Activated effector memory CD4-positive, alpha-beta T cell treated with anti-CD3 and anti-CD28 coated beads, Interleukin-2, amount 50 U/mL, for 16 hours (primary cell): ENCODE data around the gene CELF1.
"Not testable (repeated sequence)": the region's sequence is repeated elsewhere in the genome, so short reads cannot be mapped to it uniquely, and the experiment has no call there.

Source experiments
- DNase-seq: peaks from one replicate; pipeline ENCODE4 v3.0.0-alpha.2; 2020

The CELF1 gene

DNA sequence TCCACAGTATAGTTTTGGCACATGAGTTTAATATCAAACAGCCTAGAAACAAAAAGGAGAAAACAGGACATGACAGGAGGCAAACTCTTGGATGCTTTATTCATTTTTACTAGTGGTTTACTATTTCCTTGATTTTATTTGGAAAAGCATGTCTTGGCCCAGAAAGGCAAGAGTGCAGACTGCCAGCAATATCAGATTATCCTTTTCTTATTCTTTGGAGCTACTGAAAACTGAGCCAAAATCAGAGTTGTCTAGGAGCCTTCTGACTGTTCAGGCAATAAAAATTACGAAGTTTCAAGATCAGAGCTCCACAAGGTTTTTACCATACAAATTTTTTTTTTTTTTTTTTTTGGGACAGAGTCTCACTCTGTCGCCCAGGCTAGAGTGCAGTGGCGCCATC, 16.0 kb downstream of the CELF1 start:
- no peak for DNase-seq

DNA sequence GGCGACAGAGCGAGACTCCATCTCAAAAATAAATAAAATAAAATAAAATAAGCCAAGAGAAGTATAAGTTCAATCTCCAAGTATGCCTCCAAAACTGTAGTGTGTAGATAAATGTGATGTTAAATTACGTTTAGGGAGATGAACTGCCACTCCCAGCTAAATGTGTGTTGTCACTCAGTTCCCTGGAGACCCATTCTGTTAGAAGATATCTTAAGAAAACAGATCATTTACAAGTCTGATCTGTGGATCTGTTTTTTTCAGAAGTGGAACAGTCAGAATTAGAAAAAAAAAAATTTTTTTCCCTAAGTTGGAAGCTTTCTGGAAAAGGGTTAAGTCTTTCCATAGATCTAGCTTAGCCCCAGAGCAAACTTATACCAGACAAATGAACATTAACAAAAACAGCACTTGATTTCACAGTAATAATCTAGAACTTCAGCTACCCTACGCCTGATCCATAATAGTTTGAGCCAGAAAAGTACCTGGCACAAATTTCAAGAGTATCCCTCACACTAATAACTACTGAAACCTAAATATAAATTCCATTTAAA, 18.2 kb downstream of the CELF1 start:
- DNase-seq, result no peak

DNA sequence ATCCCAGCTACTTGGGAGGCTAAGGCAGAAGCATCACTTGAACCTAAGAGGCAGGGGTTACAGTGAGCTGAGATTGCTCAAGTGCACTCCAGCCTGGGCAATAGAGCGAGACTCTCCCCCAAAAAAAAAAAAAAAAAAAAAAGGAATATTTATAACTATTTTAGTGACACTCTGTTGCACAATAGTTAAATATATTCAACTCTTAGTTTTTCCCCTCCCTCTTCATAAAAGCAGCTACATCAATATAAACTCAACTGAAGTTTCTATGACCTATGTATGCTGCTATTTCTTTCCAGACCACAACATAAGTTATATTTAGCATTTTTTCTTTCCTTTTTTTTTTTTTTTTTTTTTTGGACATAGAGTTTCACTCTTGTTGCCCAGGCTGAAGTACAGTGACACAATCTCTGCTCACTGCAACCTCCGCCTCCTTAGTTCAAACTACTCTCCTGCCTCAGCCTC, 19.2 kb downstream of the CELF1 start:
- no peak for DNase-seq

DNA sequence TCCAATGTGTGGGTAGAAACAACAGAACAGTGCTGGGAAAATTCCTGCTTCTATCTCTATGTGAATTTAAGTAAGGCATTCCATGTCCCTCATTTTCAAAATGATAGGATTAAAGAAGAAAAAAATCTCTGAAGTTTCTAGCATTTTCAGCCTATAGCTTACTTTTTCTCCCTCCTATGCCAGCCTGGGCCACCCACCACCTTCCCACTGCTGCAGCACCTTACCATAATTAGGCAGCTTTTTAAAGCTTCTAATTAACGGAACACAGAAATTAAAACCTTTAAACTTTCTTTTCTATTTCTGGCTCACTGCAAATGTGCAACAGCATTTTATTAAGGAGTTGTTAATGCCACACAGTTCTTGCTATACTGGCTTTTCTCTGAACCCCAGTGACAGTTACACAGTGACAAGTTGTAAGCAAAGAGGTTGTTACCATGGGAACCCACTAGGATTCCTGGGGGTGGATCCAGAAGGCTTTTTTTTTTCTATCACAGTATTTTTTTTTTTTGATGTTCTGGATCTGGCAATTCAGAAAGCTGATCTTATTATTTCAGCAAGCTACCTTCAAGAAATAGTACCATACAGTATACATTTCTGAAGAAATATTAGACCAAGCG, 20.2 kb downstream of the CELF1 start:
- DNase-seq, result no peak

DNA sequence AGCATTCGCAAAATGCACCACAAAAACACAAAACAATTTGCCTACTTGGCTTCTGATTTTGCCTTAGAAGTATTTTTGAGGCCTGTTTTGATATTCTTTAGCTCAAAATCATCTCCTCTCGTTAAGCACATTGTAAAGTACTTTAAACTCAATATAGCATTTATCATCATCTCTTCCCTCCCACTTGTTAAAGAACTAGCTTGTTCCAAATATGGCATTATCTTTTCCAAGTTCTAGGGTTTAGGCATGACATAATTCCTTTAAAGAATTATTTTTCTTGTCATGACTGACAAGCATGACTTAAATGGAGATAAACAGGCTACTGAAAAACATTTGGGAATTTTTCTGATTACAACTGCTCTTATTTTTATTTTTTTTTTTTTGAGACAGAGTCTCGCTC, 21.3 kb downstream of the CELF1 start:
- no peak for DNase-seq

DNA sequence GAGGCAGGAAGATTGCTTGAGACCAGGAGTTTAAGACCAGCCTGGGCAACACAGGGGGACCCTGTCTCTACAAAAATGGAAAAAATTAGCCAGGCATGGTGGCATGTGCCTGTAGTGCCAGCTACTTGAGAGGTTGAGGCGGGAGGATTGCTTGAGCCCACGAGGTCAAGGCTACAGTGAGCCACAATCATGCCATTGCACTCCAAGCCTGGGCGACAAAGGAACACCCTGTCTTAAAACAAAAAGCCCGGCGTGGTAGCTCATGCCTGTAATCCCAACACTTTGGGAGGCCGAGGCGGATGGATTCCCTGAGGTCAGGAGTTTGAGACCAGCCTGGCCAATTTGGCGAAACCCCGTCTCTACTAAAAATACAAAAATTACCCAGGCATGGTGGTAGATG, 22.2 kb downstream of the CELF1 start:
- not testable (repeated sequence) for DNase-seq

DNA sequence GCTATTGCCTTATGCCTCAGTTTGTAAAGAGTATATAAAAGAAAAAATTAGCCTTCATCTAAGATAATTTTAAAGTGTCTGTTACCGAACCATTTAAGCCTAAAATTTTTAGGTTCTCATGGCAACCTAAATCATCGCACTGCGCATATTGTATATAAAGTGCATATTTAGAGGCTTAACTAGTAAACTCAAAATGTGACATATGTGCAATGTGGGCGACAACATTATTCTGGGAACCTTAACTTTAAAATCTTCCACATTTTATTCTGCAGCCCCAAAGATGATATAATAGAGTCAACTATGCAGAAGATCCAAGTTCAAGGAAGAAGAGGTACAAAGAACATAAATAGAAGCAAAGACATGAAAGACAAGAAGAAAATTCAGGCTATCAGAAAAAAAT, 23.0 kb downstream of the CELF1 start:
- DNase-seq, result no peak

DNA sequence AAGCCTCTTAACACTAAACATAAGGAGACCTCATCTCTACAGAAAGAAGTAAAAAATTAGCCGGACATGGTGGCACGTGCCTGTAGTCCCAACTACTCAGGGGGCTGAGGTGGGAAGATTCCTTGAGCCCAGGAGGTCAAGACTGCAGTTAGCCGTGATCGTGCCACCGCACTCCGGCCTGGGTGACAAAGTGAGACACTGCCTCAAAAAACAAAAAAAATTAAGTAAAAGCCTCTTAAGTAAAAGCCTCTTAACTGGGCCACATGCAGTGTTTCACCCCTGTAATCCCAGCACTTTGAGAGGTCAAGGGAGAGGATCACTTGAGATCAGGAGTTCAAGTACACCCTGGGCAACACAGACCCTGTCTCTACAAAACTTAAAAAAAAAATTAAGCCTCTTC, 25.7 kb downstream of the CELF1 start:
- DNase-seq, result no peak

DNA sequence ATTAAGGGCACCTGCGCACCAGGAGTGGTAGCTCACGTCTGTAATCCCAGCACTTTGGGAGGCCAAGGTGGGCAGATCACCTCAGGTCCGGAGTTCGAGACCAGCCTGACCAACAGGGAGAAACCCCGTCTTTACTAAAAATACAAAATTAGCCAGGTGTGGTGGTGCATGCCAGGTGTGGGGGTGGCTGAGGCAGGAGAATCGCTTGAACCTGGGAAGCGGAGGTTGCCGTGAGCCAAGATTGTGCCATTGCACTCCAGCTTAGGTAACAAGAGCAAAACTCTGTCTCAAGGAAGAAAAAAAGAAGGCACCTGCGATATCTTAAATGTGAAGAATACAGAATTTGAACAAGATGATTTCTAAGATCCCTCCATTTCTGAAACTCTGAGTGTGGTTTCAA, 26.9 kb downstream of the CELF1 start:
- not testable (repeated sequence) for DNase-seq

DNA sequence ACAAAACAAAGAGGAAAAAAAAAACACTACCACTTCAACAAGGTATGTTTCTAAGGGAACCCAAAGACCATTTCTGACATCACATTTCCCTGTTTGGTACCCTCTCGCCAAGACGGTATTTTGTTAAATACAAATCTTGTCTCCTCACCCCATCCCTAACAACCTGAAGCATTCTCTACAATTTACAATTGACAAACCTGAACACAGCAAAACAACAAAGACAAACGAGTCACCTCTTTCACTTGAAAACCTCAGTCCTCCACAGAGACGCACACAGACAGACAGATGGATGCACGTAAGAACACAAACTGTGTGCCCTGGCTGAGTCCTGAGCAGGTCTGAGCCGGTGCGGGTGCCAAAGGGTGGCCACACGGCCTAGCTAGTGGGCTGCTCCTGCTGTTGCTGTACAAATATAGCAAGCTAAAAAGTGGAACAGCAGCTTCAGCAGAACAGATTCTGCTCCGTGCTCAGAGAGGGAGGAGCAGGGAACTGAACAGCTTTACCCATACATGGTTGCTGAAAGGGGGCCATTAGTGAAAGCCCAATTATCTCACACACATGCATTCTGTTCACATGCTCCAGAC, 28.5 kb downstream of the CELF1 start:
- DNase-seq, result no peak

DNA sequence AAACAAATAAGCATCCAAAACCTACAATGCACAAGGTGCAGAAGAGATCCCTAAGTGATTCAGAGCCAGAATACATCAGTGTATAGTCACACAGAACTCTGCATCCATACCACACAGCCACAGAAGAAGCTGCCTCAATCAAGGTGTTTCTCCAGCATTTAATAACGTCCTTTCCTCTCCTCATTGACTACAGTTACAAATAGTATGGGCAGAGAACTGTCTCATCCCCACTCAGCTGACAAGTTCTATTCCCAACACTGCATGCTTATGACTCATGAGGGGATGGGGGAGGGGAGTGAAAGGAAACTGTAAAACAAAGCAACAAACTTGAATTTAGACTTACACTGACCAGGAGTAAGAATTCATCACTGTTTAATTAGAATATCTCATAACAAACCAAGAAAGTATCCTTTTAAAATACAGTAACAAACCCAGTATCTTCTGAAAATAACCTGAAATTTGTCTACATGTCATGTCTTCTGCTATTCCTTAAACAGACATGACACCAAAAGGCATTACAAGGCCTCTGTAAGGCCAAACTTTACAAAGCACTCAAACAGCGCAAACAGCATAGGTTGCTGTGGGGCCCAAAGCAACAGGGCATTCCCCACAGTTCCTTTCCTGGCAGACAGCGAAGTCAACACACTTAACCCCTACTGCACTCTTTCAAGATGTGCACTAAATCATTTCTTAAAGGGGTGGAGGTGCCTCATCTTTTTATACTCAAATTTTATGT, 29.3 kb downstream of the CELF1 start:
- peak; percentile 70 for DNase-seq

DNA sequence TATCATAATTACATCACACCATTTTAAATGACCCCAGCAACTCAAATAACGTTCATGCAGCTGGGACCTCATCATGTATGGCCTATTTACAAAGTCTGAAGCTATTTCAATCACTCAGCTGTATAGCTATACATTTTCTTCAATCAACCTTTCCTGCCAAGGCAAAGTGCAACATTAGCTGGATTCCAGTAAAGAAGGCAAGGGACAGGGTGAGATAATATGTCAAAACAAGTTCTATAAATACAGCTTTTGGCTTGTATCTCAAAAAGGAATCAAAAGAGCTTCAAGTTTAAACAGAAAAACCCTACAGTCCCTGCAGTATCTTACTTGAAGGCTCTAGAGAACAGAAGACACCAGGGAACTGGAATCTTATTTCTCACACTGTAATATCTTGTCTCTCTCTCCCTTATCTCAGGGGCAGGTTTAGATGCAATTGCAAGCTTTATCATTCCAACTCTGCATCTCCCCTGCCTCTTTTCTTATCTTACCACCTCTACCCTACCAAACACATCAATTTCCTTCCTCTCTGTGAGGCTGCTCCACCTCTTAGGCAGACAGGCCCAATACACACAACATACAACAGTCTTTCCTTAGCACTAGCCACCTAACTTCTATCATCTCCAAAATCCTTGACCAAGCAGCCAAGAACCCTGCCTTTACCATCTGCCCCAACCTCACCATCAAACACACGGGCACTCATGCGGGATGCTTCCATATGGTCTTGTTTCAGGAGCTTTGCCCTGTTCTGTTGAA, 34.5 kb downstream of the CELF1 start:
- DNase-seq, result no peak

DNA sequence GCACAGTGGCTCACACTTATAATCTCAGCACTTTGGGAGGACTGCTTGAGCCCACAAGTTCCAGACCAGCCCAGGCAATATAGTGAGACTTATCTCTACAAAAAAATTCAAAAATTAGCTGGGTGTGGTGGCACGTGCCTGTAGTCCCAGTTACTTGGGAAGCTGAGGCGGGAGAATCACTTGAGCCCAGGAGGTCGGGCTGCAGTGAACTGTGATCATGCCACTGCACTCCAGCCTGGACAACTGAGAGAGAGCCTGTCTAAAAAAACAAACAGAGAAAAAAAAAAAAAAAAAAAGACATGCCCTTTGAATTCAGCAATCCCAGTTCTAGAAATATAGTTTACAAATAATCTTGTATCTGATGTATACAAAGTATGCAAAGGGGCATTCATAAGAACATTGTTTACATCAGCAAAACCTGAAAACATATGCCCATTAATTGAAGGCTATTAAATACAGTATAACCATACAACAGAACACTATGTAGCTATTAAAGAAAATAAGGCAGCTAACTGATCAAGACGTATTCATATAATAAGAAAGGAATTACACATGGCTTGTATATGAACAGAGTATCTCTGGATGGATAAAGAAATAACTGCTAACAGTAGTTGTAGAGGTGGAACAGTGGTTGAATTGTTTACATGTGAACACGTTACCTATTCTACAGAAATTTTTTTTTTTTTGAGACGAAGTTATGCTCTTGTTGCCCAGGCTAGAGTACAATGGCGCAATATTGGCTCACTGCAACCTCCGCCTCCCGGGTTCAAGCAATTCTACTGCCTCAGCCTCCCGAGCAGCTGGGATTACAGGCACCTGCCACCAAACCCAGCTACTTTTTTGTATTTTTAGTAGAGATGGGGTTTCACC, 35.7 kb downstream of the CELF1 start:
- DNase-seq, result no peak

DNA sequence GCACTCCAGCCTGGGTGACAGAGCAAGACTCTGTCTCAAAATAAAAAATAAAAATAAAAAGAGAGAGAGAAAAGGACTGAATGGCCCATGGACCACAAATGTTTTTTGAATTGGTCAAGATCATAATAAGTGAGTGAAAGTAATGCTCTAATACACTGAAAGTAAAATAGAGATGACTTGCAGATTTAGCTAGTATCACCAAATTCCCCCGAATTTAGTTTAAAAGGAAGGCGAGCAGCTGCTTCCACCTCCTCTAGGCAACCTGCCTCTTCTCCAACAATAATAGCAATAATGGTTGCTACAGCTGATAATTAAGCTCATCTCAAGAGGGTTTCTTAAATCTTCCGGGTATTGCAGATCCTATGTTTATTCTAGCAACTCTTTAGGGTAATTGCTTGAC, 36.8 kb downstream of the CELF1 start:
- no peak for DNase-seq

DNA sequence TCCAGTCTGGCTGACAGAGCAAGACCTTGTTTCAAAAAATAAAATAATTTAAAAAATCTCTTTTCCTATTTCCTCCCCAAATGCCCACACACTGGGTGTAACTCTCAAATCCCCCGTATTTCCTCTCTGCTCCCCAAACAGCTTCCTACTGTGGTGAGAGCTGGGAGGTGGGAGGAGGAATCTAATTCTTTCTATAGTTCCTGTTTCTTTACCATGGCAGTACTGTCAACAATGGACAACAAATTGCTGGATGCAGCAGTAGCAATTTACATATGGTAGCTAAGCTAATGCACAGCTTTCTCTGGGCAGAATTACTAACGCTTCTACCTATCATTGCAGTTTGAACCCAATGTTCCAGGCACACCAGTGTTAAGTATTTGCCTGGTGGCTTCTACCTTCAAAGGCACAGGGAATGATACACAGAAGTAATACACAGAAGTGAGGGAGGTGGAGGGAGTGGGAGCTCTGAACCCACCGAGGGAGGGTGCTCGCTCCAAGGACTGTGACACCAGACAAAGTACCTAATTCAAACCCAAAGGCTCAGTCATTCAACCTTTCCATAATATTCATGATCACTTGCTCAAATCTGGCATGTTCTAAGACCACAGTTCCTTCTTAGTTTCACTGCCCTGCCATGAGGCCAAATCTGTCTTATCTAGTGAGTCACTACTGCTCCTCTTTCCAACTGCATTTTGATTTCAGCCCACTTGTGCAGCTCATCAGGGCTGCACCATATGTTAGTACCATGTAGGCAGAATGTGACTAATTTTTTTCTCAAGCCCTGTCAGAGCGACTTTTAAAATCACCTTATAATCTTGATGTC, 37.9 kb downstream of the CELF1 start:
- DNase-seq, result peak; percentile 74

DNA sequence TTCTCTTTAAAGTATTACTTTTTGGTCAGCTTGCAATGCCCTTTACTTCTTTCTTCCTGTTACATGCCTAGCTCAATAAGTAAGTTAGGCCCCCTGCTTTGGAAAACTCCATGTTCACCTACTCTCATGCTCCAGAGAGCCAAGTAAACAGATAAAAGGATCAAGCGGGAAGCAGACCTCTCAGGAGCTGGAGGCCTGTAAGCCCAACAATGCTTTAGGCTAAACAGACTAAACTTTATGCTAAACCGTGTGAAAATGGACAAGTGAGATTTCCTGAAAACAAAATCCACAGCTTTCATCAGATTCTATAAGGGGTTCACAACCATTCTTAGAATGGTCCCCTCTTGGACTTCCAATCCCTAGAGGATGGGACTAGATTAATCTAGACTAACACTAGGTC, 40.2 kb downstream of the CELF1 start:
- no peak for DNase-seq

DNA sequence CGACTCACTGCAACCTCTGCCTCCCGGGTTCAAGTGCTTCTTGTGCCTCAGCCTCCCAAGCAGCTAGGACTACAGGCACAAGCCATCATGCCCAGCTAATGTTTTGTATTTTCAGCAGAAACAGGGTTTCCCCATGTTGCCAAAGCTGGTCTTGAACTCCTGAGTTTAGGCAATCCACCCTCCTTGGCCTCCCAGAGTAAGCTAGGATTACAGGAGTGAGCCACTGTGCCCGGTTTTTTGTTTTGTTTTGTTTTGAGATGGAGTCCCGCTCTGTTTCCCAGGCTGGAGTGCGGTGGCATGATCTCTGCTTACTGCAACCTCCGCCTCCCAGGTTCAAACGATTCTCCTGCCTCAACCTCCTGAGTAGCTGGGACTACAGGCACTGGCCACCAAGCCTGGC, 41.0 kb downstream of the CELF1 start:
- no peak for DNase-seq

DNA sequence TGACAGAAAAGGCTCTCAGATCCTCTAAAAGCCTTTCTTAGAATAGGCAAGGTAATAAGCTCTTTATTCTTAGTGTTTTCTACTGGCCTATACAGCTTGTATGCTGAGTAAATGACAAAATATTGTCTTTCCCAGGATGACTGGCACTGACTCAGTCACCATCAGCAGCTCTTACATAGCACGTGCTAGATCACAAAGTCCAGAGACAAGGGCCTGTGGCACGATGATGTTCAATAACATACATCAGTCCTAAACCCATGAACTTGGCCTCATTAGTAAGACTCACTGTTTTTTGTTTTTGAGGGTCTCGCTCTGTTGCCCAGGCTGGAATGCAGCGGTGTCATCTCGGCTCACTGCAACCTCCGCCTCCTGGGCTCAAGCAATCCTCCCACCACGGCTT, 42.7 kb downstream of the CELF1 start:
- DNase-seq, result no peak

DNA sequence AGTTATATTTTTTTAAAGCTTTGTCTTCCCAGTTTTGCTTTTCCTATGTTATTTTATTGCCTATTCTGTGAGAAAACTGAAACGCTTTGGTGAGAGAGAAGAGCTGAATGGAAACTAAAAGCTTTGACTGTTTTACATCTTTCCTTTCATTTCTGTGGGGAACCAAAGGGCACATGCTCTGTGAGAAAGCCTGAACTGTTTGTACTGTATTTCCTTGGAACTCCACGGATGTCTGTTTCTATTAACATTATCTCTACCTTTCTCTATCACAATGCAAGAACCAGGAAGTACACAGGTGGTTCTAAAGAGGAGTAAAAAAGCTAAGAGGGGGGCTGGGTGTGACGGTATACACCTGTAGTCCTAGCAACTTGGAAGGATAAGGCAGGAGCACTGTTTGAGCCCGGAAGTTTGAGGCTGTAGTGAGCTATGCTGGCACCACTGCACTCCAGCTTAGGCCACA, 43.8 kb downstream of the CELF1 start:
- DNase-seq, result no peak

DNA sequence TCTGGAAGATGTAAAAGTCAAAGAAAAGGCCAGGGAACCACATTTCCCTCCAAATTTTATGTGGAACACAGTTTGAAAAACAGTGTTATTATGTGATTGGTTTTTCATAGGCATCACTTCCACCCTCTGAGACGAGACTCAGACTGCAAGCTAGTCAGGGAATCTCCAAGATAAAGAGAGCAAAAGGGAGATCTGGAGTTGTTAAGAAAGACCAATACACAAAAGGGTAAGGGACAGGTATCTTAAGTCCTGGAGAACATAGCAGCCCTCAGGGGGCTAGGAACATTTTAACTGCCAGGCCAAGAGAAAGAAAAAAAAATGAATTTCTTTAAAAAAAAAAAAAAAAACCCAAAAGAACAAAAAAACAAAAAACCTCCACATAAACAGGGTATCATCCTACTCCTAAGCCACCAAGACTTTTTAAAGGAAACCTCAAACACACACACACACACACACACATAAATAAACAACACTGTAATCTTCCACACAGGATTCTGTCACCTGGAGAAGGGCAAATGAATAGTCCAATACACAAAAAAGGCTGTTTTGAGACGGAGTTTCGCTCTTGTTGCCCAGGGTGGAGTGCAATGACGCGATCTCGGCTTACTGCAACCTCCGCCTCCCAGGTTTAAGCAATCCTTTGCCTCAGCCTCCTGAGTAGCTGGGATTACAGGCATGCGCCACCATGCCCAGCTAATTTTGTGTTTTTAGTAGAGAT, 44.5 kb downstream of the CELF1 start:
- DNase-seq, result no peak
